ENCODE results near the gene TF.

TF gene

DNA sequence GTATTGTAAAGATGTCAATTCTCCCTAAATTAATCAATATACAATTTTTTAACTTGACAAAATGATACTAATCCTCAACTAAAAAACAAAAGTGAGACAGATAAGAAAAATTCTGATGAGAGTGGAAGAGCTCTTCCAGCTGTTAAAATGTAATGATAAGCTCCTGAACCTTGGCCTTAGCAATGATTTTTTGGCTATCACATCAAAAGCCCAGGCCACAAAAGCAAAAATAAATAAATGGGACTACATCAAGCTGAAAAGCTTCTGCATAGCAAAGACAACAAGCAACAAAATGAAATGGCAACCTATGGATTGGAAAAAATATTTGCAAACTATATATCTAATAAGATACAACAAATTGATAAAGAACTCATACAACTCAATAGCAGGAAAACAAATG lies 35.4 kb downstream of the TF start:
- no peaks in the 10 kb centered on the region for H3F3A ChIP-seq (ENCODE audit: insufficient read depth)
- no peak overlapping the region for H3K4me3 ChIP-seq (ENCODE audit: insufficient read depth, low read length, poor library complexity, severe bottlenecking)
- H3K9me2 ChIP-seq (replicated peaks; ENCODE audit: insufficient read depth, low read length) = no peaks in the 10 kb centered on the region
- H3K27ac ChIP-seq (ENCODE audit: low read depth, low read length) = no peak overlapping the region
- no peak overlapping the region for H3K4me2 ChIP-seq (ENCODE audit: low read depth, low read length, poor library complexity, severe bottlenecking)
- no peak overlapping the region for H2AFZ ChIP-seq (ENCODE audit: low read depth, low read length, severe bottlenecking)
- no peaks in the 10 kb centered on the region for H3K79me2 ChIP-seq (ENCODE audit: insufficient read depth, low read length)
- no peak for TF ChIP-seq CTCF (IDR thresholded peaks at IDR 0.05; ENCODE audit: insufficient read depth, low read length, poor library complexity, severe bottlenecking)
- H3K9ac ChIP-seq (ENCODE audit: low read length) = no peak overlapping the region
- no peaks in the 10 kb centered on the region for H4K20me1 ChIP-seq (ENCODE audit: low read depth, low read length)
- no peaks in the 10 kb centered on the region for H3K36me3 ChIP-seq (ENCODE audit: low read length)
- no peaks in the 10 kb centered on the region for H3K9me3 ChIP-seq (ENCODE audit: insufficient read depth, low read length)
- no peaks in the 10 kb centered on the region for H3K27me3 ChIP-seq (ENCODE audit: low read length)

- Histone ChIP-seq H3K27ac (ENCODE audit: low read depth, low read length) (no peak overlapping the region), H3K9me2 (replicated peaks; ENCODE audit: insufficient read depth, low read length) (no peaks in the 10 kb centered on the region), H3K4me2 (ENCODE audit: low read depth, low read length, poor library complexity, severe bottlenecking) (no peak overlapping the region), H2AFZ (ENCODE audit: low read depth, low read length, severe bottlenecking) (no peak overlapping the region), H3K79me2 (ENCODE audit: insufficient read depth, low read length) (no peaks in the 10 kb centered on the region), H3K36me3 (ENCODE audit: low read length) (no peaks in the 10 kb centered on the region), H3F3A (ENCODE audit: insufficient read depth) (no peaks in the 10 kb centered on the region), H3K9me3 (ENCODE audit: insufficient read depth, low read length) (no peaks in the 10 kb centered on the region), H4K20me1 (ENCODE audit: low read depth, low read length) (no peaks in the 10 kb centered on the region), H3K4me3 (ENCODE audit: insufficient read depth, low read length, poor library complexity, severe bottlenecking) (no peak overlapping the region), H3K9ac (ENCODE audit: low read length) (no peak overlapping the region), H3K27me3 (ENCODE audit: low read length) (no peaks in the 10 kb centered on the region)
- no peak for TF ChIP-seq CTCF (IDR thresholded peaks at IDR 0.05; ENCODE audit: insufficient read depth, low read length, poor library complexity, severe bottlenecking)
Observed at GRCh38 chr3:133782454-133782853, 36.3 kb downstream of the TF start.

DNA sequence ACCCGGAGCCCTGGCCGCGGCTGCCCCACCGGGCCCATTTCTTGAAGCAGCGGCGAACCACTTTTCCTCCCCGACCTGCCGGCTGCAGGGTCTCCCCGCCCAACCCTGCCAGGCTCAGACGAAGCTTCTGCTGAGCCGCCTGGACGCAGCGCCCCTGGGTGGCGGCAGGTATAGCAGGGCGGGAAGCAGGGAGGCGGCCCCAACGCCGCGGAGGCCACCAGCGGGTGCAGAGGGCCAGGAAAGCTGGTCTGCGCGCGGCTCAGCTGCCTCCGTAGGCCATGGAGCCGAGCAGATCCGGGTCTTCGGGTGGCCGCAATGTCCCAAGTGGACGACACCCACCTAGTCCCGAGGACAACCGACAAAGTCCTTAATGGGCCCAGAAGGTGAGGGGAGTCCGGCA lies 37.6 kb downstream of the TF start:
- Histone ChIP-seq H2AFZ (ENCODE audit: low read depth, low read length, severe bottlenecking) (no peak overlapping the region), H4K20me1 (ENCODE audit: low read depth, low read length) (no peaks in the 10 kb centered on the region), H3K4me2 (ENCODE audit: low read depth, low read length, poor library complexity, severe bottlenecking) (no peak overlapping the region), H3F3A (ENCODE audit: insufficient read depth) (no peaks in the 10 kb centered on the region), H3K36me3 (ENCODE audit: low read length) (no peaks in the 10 kb centered on the region), H3K9me2 (replicated peaks; ENCODE audit: insufficient read depth, low read length) (no peaks in the 10 kb centered on the region), H3K27ac (ENCODE audit: low read depth, low read length) (no peak overlapping the region), H3K27me3 (ENCODE audit: low read length) (no peaks in the 10 kb centered on the region), H3K79me2 (ENCODE audit: insufficient read depth, low read length) (no peaks in the 10 kb centered on the region), H3K9ac (ENCODE audit: low read length) (no peak overlapping the region), H3K9me3 (ENCODE audit: insufficient read depth, low read length) (0 out of 2 replicates have a peak, but pooled peaks cover 4% of the 10 kb centered on the region), H3K4me3 (ENCODE audit: insufficient read depth, low read length, poor library complexity, severe bottlenecking) (no peak overlapping the region)
- no peak for TF ChIP-seq EZH2phosphoT487 (conservative IDR thresholded peaks at IDR 0.05; ENCODE audit: low read length)
- TF ChIP-seq CTCF (IDR thresholded peaks at IDR 0.05; ENCODE audit: insufficient read depth, low read length, poor library complexity, severe bottlenecking) = no peak

DNA sequence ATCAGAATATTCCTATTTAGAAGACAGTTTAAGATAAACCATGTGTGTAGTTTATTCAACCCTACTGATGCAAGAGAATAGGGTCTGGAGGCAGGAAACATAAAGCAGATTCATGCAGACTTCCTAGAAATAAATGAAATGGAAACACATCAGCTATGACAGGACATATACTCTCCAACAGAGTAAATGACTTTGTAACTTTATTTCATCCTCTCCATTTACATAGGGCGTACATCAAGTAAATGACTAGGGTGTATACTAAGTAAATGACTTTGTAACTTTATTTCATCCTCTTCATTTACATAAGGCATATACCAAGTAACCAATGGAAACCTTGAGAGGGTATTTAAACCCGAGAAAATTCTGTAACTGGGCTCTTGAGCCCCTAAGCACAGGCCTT lies 41.8 kb downstream of the TF start:
- Histone ChIP-seq H3K79me2 (ENCODE audit: insufficient read depth, low read length) (no peaks in the 10 kb centered on the region), H3K27me3 (ENCODE audit: low read length) (no peaks in the 10 kb centered on the region), H3K4me2 (ENCODE audit: low read depth, low read length, poor library complexity, severe bottlenecking) (no peak overlapping the region), H2AFZ (ENCODE audit: low read depth, low read length, severe bottlenecking) (no peak overlapping the region), H3K36me3 (ENCODE audit: low read length) (no peaks in the 10 kb centered on the region), H3F3A (ENCODE audit: insufficient read depth) (no peaks in the 10 kb centered on the region), H3K9ac (ENCODE audit: low read length) (no peak overlapping the region), H3K9me2 (replicated peaks; ENCODE audit: insufficient read depth, low read length) (no peaks in the 10 kb centered on the region), H3K9me3 (ENCODE audit: insufficient read depth, low read length) (peaks cover 26% of the 10 kb centered on the region; the same call in 1 of the 2 replicates), H4K20me1 (ENCODE audit: low read depth, low read length) (no peaks in the 10 kb centered on the region), H3K27ac (ENCODE audit: low read depth, low read length) (no peak overlapping the region), H3K4me3 (ENCODE audit: insufficient read depth, low read length, poor library complexity, severe bottlenecking) (no peak overlapping the region)
- TF ChIP-seq EZH2phosphoT487 (conservative IDR thresholded peaks at IDR 0.05; ENCODE audit: low read length) (no peak), CTCF (IDR thresholded peaks at IDR 0.05; ENCODE audit: insufficient read depth, low read length, poor library complexity, severe bottlenecking) (no peak)
